ENCODE data around the gene PRKG1. TPM values are rescaled to one million over a fixed set of nuclear protein-coding genes. Genes with fewer than 3 reads are reported as not detected.

The PRKG1 gene
- total and polyA plus RNA-seq, 2 donors (not counting 1 experiment from before 2014, with no cell fraction given): 45.8 to 71.8 TPM

- H3K4me3 ChIP-seq (replicated peaks in 1 of 4; ENCODE audit: control extremely low read depth in 1 of 4, insufficient read depth in 1 of 4, low read depth in 3 of 4, low read length in 4 of 4): no peak overlapping the region
- H3K79me2 ChIP-seq (ENCODE audit: control insufficient read depth, insufficient read depth, low read length): peaks cover 2% of the 10 kb centered on the region
- H3K27me3 ChIP-seq (ENCODE audit: control insufficient read depth, insufficient read depth, low read length): no peaks in the 10 kb centered on the region
- H3K4me2 ChIP-seq (ENCODE audit: extremely low read depth, insufficient read depth, low read length): no peak overlapping the region
- TF ChIP-seq EZH2 (IDR thresholded peaks at IDR 0.05; ENCODE audit: low read length, missing control alignments): no peak
- H3K9me3 ChIP-seq (ENCODE audit: control insufficient read depth, insufficient read depth, low read depth, low read length): no peaks in the 10 kb centered on the region
- H3K9ac ChIP-seq (ENCODE audit: insufficient read depth, low read length): no peak overlapping the region
- no peak for DNase-seq (ENCODE audit: low read depth in 2 of 2)
- H2AFZ ChIP-seq (ENCODE audit: low read length): no peak overlapping the region
- H3K36me3 ChIP-seq (ENCODE audit: control insufficient read depth, insufficient read depth, low read length): no peaks in the 10 kb centered on the region
- no peaks in the 10 kb centered on the region for H4K20me1 ChIP-seq (ENCODE audit: control insufficient read depth, extremely low read depth, insufficient read depth, low read length)
- H3K4me1 ChIP-seq (ENCODE audit: control insufficient read depth, extremely low read depth, insufficient read depth, low read length): peaks cover 2% of the 10 kb centered on the region
- no peak overlapping the region for H3K27ac ChIP-seq (ENCODE audit: insufficient read depth, low read length)
These were observed 156.7 kb downstream of the PRKG1 start for GRCh38 chr10:51230887-51231585.

DNA sequence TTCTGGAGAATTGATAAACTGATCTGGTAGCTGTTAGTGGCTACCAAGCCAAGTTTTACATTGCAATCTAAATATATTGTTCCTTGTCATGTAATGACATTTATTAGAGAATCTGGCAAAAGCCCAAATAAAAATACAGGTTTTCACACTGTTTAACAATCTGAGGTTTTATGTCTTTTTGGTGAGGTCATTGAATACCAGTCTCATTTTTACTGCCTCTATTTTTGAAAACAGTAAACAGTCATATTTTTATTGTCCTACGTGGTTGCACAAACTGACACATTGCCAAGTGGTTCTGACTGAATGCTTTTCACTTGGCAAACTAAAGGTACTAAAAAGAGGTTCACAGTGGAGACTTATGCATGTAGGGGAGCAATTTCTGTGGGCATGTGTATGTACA, 157.5 kb downstream of the PRKG1 start:
- Histone ChIP-seq H3K79me2 (ENCODE audit: control insufficient read depth, insufficient read depth, low read length) (peaks cover 2% of the 10 kb centered on the region), H2AFZ (ENCODE audit: low read length) (no peak overlapping the region), H3K4me3 (replicated peaks in 1 of 4; ENCODE audit: control extremely low read depth in 1 of 4, insufficient read depth in 1 of 4, low read depth in 3 of 4, low read length in 4 of 4) (no peak overlapping the region), H3K9ac (ENCODE audit: insufficient read depth, low read length) (no peak overlapping the region), H3K4me1 (ENCODE audit: control insufficient read depth, extremely low read depth, insufficient read depth, low read length) (peaks cover 2% of the 10 kb centered on the region), H3K27me3 (ENCODE audit: control insufficient read depth, insufficient read depth, low read length) (no peaks in the 10 kb centered on the region), H3K9me3 (ENCODE audit: control insufficient read depth, insufficient read depth, low read depth, low read length) (no peaks in the 10 kb centered on the region), H4K20me1 (ENCODE audit: control insufficient read depth, extremely low read depth, insufficient read depth, low read length) (no peaks in the 10 kb centered on the region), H3K27ac (ENCODE audit: insufficient read depth, low read length) (no peak overlapping the region), H3K36me3 (ENCODE audit: control insufficient read depth, insufficient read depth, low read length) (no peaks in the 10 kb centered on the region), H3K4me2 (ENCODE audit: extremely low read depth, insufficient read depth, low read length) (no peak overlapping the region)
- DNase-seq (ENCODE audit: low read depth in 2 of 2): no peak
- TF ChIP-seq EZH2 (IDR thresholded peaks at IDR 0.05; ENCODE audit: low read length, missing control alignments) (no peak), CTCF (conservative IDR thresholded peaks at IDR 0.05 in 1 of 2, IDR thresholded peaks at IDR 0.05 in 1 of 2; ENCODE audit: low read depth in 1 of 2, low read length in 2 of 2) (no peak)

DNA sequence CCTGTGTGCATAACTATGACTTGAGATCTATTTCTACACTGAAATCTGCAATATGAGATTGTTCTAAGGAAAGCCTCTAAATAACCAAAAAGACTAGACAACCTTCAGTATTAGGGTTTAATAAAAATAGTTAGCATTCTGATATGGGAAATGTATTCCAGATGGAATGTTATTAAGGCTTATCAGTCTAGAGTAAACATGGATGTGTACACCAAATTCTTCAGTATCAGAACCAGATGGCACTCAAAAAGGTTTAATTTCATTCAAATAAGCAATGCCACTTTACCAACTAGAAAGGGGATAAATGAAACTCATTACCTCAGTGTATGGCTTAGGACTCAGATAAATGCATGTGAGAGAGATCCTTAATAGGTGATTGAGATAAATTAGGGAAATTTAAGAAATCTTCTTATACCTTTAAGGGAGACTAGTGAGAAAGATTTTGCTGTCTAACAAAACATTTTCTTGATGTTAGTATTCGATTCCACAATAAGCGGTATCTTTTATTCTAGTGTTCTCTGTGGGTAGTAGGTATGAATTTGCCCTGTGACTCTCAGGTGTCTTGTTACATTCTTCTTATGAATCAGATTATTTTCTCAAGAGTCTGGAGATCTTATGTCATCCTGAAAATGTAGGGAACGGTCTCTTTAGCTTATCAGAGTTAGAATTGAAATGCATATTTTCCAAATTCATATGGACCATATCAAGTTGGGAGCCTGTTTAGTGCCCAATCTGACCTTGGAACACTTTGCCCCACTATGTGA, 159.2 kb downstream of the PRKG1 start:
- H3K4me1 ChIP-seq (ENCODE audit: control insufficient read depth, extremely low read depth, insufficient read depth, low read length): peaks cover 2% of the 10 kb centered on the region
- no peak overlapping the region for H2AFZ ChIP-seq (ENCODE audit: low read length)
- H4K20me1 ChIP-seq (ENCODE audit: control insufficient read depth, extremely low read depth, insufficient read depth, low read length): no peaks in the 10 kb centered on the region
- no peak overlapping the region for H3K4me2 ChIP-seq (ENCODE audit: extremely low read depth, insufficient read depth, low read length)
- peak in 1 of 2 donors; percentile 22 for DNase-seq (ENCODE audit: low read depth in 2 of 2)
- peaks cover 2% of the 10 kb centered on the region for H3K79me2 ChIP-seq (ENCODE audit: control insufficient read depth, insufficient read depth, low read length)
- H3K9ac ChIP-seq (ENCODE audit: insufficient read depth, low read length): no peak overlapping the region
- no peak overlapping the region for H3K4me3 ChIP-seq (replicated peaks in 1 of 4; ENCODE audit: control extremely low read depth in 1 of 4, insufficient read depth in 1 of 4, low read depth in 3 of 4, low read length in 4 of 4)
- TF ChIP-seq CTCF (conservative IDR thresholded peaks at IDR 0.05 in 1 of 2, IDR thresholded peaks at IDR 0.05 in 1 of 2; ENCODE audit: low read depth in 1 of 2, low read length in 2 of 2): no peak
- TF ChIP-seq EZH2 (IDR thresholded peaks at IDR 0.05; ENCODE audit: low read length, missing control alignments): no peak
- no peaks in the 10 kb centered on the region for H3K9me3 ChIP-seq (ENCODE audit: control insufficient read depth, insufficient read depth, low read depth, low read length)
- H3K27ac ChIP-seq (ENCODE audit: insufficient read depth, low read length): no peak overlapping the region
- H3K36me3 ChIP-seq (ENCODE audit: control insufficient read depth, insufficient read depth, low read length): no peaks in the 10 kb centered on the region
- H3K27me3 ChIP-seq (ENCODE audit: control insufficient read depth, insufficient read depth, low read length): no peaks in the 10 kb centered on the region
